Activated naive CD4-positive, alpha-beta T cell treated with anti-CD3 and anti-CD28 coated beads for 36 hours (primary cell): ENCODE data around the gene MAGEA3. TPM values are rescaled to one million over a fixed set of nuclear protein-coding genes. Genes with fewer than 3 reads are reported as not detected.
"Not testable (repeated sequence)": the region's sequence is repeated elsewhere in the genome, so short reads cannot be mapped to it uniquely, and the experiment has no call there.

Experiments used
- CTCF ChIA-PET: fragments of 350-600 bp; sonication (Branson Sonifier 250); formaldehyde crosslinking; loops from one replicate; lab custom pipeline; 2021; ENCODE audit warnings: antibody characterized with exemption; lab: Charles Lee
- DNase-seq: peaks from one replicate; pipeline ENCODE4 v3.0.0-alpha.2; 2020
- H3K27ac Mint-ChIP-seq: one replicate; pipeline ENCODE4 v1.8.0; 2021; ENCODE audit warnings: mild to moderate bottlenecking, mixed read lengths
- H3K27me3 Mint-ChIP-seq: one replicate; pipeline ENCODE4 v1.8.0; 2021; ENCODE audit warnings: low read depth, mixed read lengths
- H3K36me3 Mint-ChIP-seq: one replicate; pipeline ENCODE4 v1.8.0; 2021; ENCODE audit warnings: low read depth, mixed read lengths
- H3K4me1 Mint-ChIP-seq: one replicate; pipeline ENCODE4 v1.8.0; 2021; ENCODE audit warnings: low read depth, mixed read lengths
- H3K4me3 Mint-ChIP-seq: one replicate; pipeline ENCODE4 v1.8.0; 2021; ENCODE audit warnings: mild to moderate bottlenecking, moderate library complexity, mixed read lengths
- H3K9me3 Mint-ChIP-seq: one replicate; pipeline ENCODE4 v1.8.0; 2021; ENCODE audit warnings: mixed read lengths
- intact Hi-C: fragments of 100-400 bp; cut with micrococcal nuclease; formaldehyde crosslinking; loops from one replicate; pipeline ENCODE4 v1.15.1; 2023
- total RNA-seq, 2 experiments: library from RNA; stranded (reverse); gene quantifications; one replicate each; pipeline ENCODE4 v1.2.3, GENCODE V29; 2021

The MAGEA3 gene
- not detected for total RNA-seq

- H3K27me3 Mint-ChIP-seq, H3K27ac Mint-ChIP-seq, H3K9me3 Mint-ChIP-seq, H3K36me3 Mint-ChIP-seq, H3K4me3 Mint-ChIP-seq, DNase-seq, CTCF ChIA-PET, H3K4me1 Mint-ChIP-seq, intact Hi-C loops: not testable (repeated sequence)
These were observed at the start of gene MAGEA3 for GRCh38 chrX:152697952-152698931. Gene MAGEA3, plus strand, starts transcription at chrX:152698794. Its CDS starts 2,039 bp downstream, at chrX:152700833.

- no peak for DNase-seq
- CTCF ChIA-PET: interaction anchor here (1.0 kb wide), 1 partner anchor 165 kb away, joined by 3 read pairs; no protein-coding TSS in a partner anchor
- Mint-ChIP-seq H3K36me3 (no peaks in the 10 kb centered on the region), H3K4me3 (no peak overlapping the region), H3K27ac (no peak overlapping the region), H3K9me3 (no peaks in the 10 kb centered on the region), H3K4me1 (no peaks in the 10 kb centered on the region), H3K27me3 (peaks cover 4% of the 10 kb centered on the region)
- intact Hi-C loops: no loop called here
These were observed 46.5 kb upstream of the MAGEA3 start for GRCh38 chrX:152652060-152652459.

- H3K27me3 Mint-ChIP-seq: peaks cover 4% of the 10 kb centered on the region
- no peak overlapping the region for H3K4me3 Mint-ChIP-seq
- no peaks in the 10 kb centered on the region for H3K9me3 Mint-ChIP-seq
- CTCF ChIA-PET: no interaction called here
- no peak for DNase-seq
- intact Hi-C loops: no loop called here
- H3K4me1 Mint-ChIP-seq: no peaks in the 10 kb centered on the region
- no peaks in the 10 kb centered on the region for H3K36me3 Mint-ChIP-seq
- H3K27ac Mint-ChIP-seq: no peak overlapping the region
These were observed 46.1 kb upstream of the MAGEA3 start for GRCh38 chrX:152652467-152652866.

GRCh38 chrX:152656087-152656486 is 42.5 kb upstream of the MAGEA3 start:
- CTCF ChIA-PET: no interaction called here
- H3K4me1 Mint-ChIP-seq: no peaks in the 10 kb centered on the region
- H3K27me3 Mint-ChIP-seq: peaks cover 4% of the 10 kb centered on the region
- no peaks in the 10 kb centered on the region for H3K9me3 Mint-ChIP-seq
- no peak for DNase-seq
- no peak overlapping the region for H3K4me3 Mint-ChIP-seq
- intact Hi-C loops: no loop called here
- no peaks in the 10 kb centered on the region for H3K36me3 Mint-ChIP-seq
- no peak overlapping the region for H3K27ac Mint-ChIP-seq

- CTCF ChIA-PET: no interaction called here
These were observed 41.7 kb upstream of the MAGEA3 start for GRCh38 chrX:152656890-152657289.

GRCh38 chrX:152658302-152658701 is 40.3 kb upstream of the MAGEA3 start:
- Mint-ChIP-seq H3K9me3 (no peaks in the 10 kb centered on the region), H3K36me3 (no peaks in the 10 kb centered on the region), H3K4me1 (no peaks in the 10 kb centered on the region), H3K4me3 (no peak overlapping the region), H3K27ac (no peak overlapping the region), H3K27me3 (peaks cover 4% of the 10 kb centered on the region)
- DNase-seq: no peak
- CTCF ChIA-PET: interaction anchor here (1.3 kb wide), 1 partner anchor 15 kb away, joined by 4 read pairs; no protein-coding TSS in a partner anchor
- intact Hi-C loops: no loop called here

More at GRCh38 chrX:152656890-152657289, 41.7 kb upstream of the MAGEA3 start:
- DNase-seq: no peak
- Mint-ChIP-seq H3K9me3 (no peaks in the 10 kb centered on the region), H3K27ac (no peak overlapping the region), H3K4me1 (no peaks in the 10 kb centered on the region), H3K4me3 (no peak overlapping the region), H3K27me3 (peaks cover 4% of the 10 kb centered on the region), H3K36me3 (no peaks in the 10 kb centered on the region)
- intact Hi-C loops: no loop called here

GRCh38 chrX:152663086-152663485 is 35.5 kb upstream of the MAGEA3 start:
- Mint-ChIP-seq H3K36me3 (no peaks in the 10 kb centered on the region), H3K27ac (no peak overlapping the region), H3K9me3 (peaks cover 9% of the 10 kb centered on the region), H3K4me1 (no peaks in the 10 kb centered on the region), H3K4me3 (no peak overlapping the region), H3K27me3 (no peaks in the 10 kb centered on the region)
- CTCF ChIA-PET: no interaction called here
- DNase-seq: no peak
- intact Hi-C loops: no loop called here

- H3K27me3 Mint-ChIP-seq: peaks cover 3% of the 10 kb centered on the region
- DNase-seq: no peak
- H3K4me3 Mint-ChIP-seq: no peak overlapping the region
- no peaks in the 10 kb centered on the region for H3K9me3 Mint-ChIP-seq
- no peaks in the 10 kb centered on the region for H3K36me3 Mint-ChIP-seq
- no peaks in the 10 kb centered on the region for H3K4me1 Mint-ChIP-seq
- no peak overlapping the region for H3K27ac Mint-ChIP-seq
- intact Hi-C loops: no loop called here
- CTCF ChIA-PET: no interaction called here
These were observed 24.5 kb upstream of the MAGEA3 start for GRCh38 chrX:152674135-152674534.

- DNase-seq, H3K27me3 Mint-ChIP-seq, H3K27ac Mint-ChIP-seq, intact Hi-C loops, H3K9me3 Mint-ChIP-seq, H3K4me1 Mint-ChIP-seq, H3K36me3 Mint-ChIP-seq, H3K4me3 Mint-ChIP-seq, CTCF ChIA-PET: not testable (repeated sequence)
These were observed 23.9 kb upstream of the MAGEA3 start for GRCh38 chrX:152674652-152675051.

- H3K9me3 Mint-ChIP-seq, intact Hi-C loops, H3K4me1 Mint-ChIP-seq, DNase-seq, H3K27ac Mint-ChIP-seq, H3K27me3 Mint-ChIP-seq, H3K4me3 Mint-ChIP-seq, CTCF ChIA-PET, H3K36me3 Mint-ChIP-seq: not testable (repeated sequence)
These were observed 17.6 kb upstream of the MAGEA3 start for GRCh38 chrX:152681012-152681411.

GRCh38 chrX:152700390-152700789 is 1.8 kb downstream of the MAGEA3 start:
- H3K36me3 Mint-ChIP-seq, H3K27me3 Mint-ChIP-seq, H3K9me3 Mint-ChIP-seq, DNase-seq, H3K27ac Mint-ChIP-seq, CTCF ChIA-PET, H3K4me3 Mint-ChIP-seq, intact Hi-C loops, H3K4me1 Mint-ChIP-seq: not testable (repeated sequence)

- intact Hi-C loops: not testable (repeated sequence)
These were observed 7.9 kb downstream of the MAGEA3 start for GRCh38 chrX:152706500-152706899.

GRCh38 chrX:152709173-152709572 is 10.6 kb downstream of the MAGEA3 start, which contains the start of gene CSAG2:
Gene CSAG2, minus strand, starts transcription at chrX:152709273. Its CDS starts 161 bp downstream, at chrX:152709112.
- DNase-seq, intact Hi-C loops, H3K27me3 Mint-ChIP-seq, H3K36me3 Mint-ChIP-seq, CTCF ChIA-PET, H3K4me3 Mint-ChIP-seq, H3K9me3 Mint-ChIP-seq, H3K27ac Mint-ChIP-seq, H3K4me1 Mint-ChIP-seq: not testable (repeated sequence)

More at GRCh38 chrX:152706500-152706899, 7.9 kb downstream of the MAGEA3 start:
- CTCF ChIA-PET, H3K36me3 Mint-ChIP-seq, H3K27ac Mint-ChIP-seq, H3K9me3 Mint-ChIP-seq, H3K27me3 Mint-ChIP-seq, H3K4me1 Mint-ChIP-seq, H3K4me3 Mint-ChIP-seq, DNase-seq: not testable (repeated sequence)
